Inferior parietal cortex (tissue), 1 donor: ENCODE results near the gene ST6GALNAC1.
"Not testable (repeated sequence)": the region's sequence is repeated elsewhere in the genome, so short reads cannot be mapped to it uniquely, and the experiment has no call there.

Source experiments
- DNase-seq: peaks from one replicate; pipeline ENCODE4 v3.0.0-alpha.2; 2016; ENCODE audit errors: extremely low spot score

The ST6GALNAC1 gene

DNA sequence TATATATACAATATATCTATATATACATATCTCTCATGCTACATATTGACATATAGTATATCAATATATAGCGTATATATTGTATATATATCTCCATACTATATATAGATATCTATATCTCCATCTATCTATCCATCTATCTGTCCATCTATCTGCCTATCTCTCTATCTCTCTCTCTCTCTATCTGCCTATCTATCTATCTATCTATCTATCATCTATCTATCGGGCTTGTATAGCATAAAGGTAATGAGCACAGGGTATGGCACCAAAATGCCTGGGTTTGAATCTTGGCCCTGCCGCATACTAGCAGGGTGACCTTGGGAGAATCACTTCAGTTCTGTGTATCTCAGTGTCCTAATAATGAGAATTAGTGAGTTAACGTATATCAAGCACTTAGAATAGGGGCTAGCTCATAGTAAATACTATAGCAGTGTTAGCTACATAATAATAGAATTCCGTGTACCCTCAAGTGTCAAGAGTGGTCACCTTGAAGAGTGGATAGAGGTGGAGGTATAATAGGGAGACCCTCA is 1.5 kb downstream of the ST6GALNAC1 start:
- no peak for DNase-seq

DNA sequence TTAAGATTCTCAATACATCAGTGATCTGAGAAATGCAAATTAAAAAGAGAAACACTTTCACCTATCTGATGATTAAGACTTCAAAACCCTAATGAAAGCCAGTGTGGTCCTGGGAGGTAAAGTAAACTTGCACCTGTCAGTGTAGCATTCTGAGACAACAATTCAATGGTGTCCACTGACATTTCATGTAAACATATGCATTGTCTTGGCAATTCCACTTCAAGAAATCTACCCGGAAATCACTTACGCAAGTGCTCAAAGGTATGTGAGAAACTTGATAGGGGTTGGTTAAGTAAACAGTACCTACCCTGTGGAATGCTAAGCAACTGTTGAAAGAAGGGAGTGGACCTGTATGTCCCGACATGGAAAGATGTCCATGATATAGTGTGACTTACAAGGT is 2.1 kb downstream of the ST6GALNAC1 start:
- no peak for DNase-seq

DNA sequence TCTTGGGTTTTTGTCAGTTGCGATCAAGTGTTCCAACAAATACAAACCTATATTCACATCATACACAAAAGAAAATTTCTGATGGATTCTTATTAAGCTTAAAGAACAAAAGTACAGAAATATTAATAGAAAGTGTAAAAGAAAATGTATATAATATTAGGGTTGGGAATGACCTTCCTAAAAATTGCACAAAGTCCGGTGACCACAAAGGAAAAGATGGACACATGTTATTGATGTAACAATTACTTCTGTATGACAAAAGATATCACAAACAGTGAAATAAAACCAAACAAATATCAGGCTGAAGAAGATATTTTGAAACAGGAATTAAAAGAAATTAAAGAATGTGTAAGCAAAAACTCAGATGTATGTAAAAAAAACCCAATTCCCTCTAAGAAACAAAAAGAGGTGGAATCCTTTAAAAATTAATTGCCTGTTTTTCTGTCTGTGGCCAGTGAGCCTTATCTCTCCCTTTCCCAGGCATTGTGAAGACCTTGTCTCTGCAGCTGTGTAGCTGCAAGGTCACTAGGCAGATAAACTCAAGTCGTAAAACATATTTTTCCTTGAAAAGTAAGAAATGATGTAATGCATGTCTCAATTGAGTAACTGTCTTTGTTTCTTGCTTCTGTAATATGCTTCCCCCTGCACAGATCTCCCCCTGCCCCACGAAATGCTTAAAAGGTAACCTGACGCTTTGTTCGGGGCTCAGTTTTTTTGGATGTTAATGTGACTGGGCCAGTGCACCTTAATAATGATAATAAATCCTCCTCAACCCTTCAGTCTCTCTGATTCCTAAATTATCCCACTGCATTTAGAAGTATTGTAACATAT is 2.8 kb downstream of the ST6GALNAC1 start:
- no peak for DNase-seq

DNA sequence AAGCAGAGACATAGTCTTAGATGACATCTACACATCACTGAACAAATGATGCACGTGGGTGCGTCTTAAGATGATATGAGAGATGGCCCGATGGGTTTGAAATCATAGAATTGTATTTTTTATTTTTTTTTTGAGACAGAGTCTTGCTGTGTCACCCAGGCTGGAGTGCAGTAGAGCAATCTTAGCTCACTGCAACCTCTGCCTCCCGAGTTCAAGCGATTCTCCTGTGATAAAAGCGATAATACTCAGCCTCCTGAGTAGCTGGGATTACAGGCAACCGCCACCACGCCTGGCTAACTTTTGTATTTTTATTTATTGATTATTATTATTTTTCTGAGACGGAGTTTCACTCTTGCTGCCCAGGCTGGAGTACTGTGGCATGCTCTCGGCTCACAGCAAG is 5.3 kb downstream of the ST6GALNAC1 start:
- no peak for DNase-seq

DNA sequence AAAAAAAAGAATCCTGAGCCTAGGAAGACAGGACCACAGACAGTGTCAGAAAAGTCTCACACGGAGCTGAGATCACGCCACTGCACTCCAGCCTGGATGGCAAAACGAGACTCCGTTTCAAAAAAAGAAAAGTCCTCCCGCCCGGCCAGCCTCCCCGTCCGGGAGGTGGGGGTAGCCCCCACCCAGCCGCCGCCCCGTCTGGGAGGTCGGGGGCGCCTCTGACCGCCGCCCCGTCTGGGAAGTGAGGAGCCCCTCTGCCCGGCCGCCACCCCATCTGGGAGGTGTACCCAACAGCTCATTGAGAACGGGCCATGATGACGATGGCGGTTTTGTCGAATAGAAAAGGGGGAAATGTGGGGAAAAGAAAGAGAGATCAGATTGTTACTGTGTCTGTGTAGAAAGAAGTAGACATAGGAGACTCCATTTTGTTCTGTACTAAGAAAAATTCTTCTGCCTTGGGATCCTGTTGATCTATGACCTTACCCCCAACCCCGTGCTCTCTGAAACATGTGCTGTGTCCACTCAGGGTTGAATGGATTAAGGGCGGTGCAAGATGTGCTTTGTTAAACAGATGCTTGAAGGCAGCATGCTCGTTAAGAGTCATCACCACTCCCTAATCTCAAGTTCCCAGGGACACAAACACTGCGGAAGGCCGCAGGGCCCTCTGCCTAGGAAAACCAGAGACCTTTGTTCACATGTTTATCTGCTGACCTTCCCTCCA is 6.9 kb downstream of the ST6GALNAC1 start:
- not testable (repeated sequence) for DNase-seq

DNA sequence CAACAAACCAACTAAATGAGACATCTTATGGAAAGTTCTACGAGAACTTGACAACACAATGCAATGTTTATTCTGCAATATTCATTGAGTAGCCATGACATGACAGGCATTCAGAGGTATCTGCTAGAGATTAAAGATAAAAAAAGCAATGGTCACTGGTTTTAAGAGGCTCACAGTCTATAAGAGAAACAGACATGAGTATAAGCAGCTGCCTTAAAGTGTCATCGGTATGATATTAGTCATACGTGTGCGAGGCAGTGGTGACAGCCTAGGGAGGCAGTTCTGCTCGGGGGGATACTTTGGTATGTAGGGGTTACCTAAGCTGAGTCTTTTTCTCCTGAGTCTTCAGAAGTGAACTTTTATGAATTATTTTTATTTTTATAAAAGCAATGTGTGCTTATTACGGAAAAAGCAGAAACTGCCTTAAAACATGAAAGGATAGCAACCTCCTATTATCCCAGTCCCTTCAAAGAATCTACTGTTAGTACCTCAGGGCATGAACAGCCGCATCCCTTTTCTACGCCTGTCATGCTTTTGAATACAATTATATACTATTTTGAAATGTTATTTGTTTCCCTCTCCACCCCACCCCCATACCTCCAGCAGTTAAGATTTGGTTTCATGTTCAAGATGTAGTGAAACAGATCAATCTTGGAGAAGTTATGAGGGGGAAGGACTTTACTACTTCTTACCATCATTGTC is 7.7 kb downstream of the ST6GALNAC1 start:
- no peak for DNase-seq

DNA sequence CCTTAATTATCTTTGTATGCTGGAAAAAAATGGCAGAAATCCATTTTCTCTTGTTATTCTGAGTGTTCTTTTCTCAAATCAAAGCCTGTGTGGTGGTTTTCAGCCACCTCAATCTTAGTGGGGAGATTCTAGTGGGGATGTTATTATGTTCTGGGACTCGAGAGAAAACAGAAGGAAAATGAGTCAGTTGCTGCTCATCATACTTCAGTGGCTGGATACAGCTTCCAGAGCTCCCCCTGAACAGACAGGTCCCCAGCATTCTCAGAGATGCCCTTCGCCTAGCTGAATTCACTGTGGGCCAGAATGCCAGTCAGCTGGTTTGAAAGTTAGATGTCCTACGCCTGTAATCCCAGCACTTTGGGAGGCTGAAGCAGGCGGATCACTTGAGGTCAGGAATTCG is 8.5 kb downstream of the ST6GALNAC1 start:
- no peak for DNase-seq

DNA sequence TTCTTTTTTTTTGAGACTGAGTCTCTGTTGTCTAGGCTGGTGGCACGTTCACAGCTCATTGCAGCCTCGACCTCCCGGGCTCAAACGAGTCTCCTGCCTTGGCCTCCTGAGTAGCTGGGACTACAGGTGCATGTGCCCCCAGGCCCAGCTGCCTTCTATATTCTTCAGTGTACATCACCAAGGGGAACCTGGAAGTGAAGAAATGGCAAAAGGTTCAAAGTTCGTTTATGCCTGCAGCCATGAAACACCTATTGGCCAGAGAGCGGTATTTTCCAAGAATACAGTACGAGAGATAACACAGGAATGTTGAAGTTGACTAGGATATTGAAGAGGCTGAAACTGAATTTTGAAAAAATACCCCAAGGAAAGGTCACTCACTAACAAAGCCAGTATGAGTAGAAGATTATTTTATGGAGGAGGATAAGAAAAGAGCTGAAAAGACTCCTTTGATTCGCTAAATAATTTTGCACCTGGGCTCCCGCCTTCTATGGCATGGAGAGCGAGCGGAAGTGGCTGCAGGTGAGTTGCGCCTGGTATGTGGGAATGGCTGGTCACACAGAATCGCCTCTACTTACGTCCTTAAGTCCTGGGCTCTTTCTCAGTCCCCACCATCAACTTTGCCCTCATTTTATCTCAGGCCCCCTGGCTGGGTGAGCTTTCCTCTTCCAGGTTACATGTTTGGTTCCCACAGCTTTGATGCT is 9.8 kb downstream of the ST6GALNAC1 start:
- no peak for DNase-seq

DNA sequence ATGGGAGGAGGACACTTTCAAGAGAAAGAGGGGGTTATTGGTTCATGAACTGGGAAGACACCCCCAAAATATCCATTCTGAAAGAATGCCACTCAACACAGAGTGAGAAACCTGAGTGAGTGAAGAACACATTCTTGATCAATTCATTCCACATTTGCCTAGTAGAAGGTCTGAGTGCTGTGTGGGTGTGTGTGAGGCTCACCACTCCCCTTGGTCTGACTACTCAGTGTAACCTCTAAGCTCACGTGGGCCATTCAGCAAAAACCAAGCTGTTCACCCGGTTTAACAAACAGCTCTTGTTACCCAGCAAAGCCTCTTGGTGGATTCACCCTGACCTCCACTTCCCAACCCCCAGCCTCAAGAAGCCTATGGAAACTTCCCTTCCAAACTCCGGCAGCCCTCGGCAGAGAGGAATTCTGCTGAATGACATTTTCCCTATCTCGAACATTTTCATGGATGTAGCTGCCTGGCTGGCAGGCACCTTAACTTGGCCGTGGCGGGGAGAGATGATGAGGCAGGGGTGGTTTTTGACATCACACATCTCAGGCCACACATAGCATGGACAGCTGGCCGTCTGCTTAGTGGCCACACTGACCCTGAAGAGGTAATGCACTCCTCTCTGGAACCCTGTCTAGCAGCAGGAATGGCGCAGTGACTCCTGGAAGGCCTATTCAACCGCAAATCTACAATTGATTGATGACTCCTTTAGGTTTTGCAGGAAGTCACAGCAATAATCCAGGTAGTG is 11.6 kb downstream of the ST6GALNAC1 start:
- DNase-seq, result no peak

DNA sequence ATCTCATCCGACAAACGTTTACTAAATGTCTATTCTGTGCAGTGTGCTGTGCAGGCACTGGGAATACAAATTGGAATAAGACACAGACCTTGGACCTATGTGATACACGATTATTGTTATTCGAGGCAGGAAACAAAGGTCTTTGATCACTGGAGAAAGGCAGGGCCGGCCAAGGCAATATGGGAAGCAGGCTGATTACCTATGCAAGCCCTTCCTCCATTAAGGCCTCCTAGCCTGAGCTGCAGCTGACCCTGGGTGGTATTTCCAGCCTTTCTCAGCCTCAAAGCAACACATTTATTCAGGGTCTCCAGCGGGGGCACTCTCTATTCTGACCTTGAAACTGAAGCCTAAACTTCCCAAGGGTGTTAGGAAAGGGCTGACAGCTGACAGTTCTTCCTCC is 13.4 kb downstream of the ST6GALNAC1 start:
- no peak for DNase-seq

DNA sequence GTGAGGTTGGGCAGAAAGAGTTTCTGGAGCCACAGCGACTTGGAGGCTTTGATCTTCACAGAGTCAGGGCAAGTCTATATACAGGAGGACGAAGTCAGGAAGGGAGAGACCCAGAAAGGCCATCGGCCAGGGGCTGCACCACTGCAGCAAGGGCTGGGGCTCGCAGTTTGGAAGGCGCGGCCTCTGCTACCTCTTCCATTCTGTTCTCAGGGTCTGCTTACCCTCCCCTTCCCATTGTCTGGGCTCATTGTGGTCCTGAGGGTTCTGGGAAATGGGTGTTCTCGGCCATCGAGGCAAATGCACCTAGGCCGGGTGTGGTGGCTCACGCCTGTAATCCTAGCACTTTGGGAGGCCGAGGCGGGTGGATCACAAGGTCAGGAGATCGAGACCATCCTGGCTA is 16.0 kb downstream of the ST6GALNAC1 start:
- no peak for DNase-seq

DNA sequence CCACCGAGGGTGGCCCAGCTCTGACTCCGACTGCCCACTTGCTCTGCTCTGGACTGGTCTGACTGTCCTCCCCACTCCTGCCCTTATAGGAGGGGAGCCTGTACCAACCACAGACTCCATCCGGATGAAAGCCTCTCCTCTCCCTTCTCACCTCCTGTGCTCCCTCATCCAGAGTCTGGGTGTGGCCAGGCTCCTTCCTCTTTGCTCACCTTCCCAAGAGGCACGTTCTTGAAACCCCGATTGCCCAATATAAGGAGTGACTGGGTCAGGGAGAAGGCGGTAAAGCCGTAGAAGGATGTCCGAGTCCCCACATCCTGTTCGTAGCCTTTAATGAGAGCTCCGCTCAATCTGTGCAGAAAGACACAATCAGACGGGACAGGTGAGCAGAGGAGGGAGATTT is 17.1 kb downstream of the ST6GALNAC1 start:
- DNase-seq, result no peak

DNA sequence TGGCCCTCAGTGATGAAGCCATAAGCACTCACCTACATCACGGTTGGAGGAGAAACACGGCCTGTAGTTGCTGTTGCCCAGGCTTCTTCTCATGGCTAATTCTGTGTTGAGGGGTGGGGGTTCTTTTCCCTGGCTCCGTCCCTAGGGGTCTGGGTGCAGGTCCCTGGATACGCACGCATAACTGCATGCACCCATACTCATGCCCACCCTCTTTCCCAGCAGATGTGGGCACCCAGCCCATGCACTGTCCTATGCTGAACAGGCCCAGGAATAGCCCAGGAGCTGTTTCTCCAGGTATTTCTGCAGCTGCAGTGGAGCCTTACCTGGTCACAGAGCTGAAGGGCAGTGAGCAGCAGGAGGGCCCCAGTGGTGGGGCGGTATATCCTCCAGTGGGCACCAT is 18.1 kb downstream of the ST6GALNAC1 start:
- DNase-seq, result no peak

DNA sequence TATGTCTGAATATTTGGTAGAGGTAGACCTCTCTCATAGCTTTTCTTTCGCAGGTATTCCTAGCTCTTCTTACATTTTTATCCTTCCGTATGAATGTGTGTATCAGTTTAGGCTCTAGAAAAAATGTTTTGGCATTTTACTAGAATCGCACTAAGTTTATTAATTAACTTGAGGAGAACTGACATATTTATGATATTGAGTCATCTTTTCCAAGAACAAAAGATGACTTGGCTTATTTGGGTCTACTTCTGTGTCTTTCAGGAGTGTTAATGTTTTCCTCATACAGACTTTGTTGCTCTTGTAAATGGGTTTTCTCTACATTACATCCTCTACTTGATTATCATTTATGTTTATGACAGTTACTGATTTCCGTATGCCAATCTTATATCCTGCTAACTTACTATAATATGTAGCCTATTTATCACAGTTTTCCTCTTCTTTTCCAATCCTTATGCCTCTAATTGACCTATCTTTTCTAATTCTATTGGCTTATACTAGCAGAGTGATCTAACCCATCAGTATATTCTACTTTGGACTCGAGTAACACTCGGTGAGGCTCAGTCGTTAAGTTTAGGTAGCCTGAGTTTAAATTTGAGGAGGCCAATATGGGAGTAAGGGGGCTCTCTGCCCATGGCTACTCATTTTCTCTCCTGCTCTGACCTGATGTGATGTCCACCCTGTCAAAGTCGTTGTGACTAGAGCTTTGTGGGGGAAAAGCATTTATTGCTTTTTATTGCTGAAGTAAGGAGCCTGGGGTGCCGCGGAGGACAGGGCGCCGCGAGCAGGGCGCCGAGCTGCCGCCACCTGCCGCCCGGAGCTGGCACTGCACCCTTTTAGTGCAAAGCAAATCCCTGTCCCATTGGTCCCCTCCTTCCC is 20.0 kb downstream of the ST6GALNAC1 start:
- DNase-seq, result peak; percentile 67

DNA sequence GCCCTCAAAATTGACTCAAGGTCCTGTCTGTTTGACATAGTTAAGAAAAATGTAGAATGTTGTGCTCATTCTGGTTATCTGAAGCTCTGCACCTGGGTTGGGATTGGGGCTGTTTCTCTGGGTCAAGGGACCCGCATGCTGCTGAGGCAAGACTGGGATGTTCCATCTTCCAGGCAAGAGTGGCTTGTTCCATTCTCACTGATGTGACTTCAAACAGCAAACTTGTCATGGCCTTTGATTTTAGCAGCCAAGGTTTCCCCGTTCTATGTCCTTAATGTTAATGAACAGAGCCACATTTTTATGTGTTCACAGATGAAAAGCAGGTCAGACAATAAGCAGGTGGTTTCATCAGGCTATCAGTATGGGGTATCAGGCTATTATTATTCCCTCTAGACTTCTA is 25.7 kb downstream of the ST6GALNAC1 start:
- DNase-seq, result no peak

DNA sequence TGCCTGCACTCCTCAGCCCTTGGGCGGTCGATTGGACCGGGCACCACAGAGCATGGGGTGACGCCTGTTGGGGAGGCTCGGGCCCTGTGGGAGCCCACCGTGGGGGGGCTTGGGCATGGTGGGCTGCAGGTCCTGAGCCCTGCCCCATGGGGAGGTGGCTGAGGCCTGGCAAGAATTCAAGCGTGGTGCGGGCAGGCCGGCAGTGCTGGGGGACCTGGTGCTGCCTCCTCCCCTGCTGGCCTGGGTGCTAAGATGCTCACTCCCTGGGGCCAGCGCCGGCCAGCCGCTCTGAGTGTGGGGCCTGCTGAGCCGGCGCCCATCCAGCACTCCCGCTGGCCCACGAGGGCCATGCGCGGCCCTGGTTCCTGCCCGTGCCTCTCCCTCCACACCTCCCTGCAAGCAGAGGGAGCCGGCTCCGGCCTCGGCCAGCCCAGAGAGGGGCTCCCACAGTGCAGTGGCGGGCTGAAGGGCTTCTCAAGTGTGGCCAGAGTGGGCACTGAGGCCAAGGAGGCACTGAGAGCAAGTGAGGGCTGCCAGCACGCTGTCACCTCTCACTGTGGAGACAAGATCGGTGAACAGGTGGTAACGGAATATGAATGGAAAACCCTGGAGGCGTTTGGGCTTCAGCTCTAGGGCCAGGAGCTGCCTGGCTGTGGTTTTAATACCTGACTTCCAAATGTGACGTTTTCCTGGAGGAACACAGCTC is 28.5 kb downstream of the ST6GALNAC1 start:
- no peak for DNase-seq

DNA sequence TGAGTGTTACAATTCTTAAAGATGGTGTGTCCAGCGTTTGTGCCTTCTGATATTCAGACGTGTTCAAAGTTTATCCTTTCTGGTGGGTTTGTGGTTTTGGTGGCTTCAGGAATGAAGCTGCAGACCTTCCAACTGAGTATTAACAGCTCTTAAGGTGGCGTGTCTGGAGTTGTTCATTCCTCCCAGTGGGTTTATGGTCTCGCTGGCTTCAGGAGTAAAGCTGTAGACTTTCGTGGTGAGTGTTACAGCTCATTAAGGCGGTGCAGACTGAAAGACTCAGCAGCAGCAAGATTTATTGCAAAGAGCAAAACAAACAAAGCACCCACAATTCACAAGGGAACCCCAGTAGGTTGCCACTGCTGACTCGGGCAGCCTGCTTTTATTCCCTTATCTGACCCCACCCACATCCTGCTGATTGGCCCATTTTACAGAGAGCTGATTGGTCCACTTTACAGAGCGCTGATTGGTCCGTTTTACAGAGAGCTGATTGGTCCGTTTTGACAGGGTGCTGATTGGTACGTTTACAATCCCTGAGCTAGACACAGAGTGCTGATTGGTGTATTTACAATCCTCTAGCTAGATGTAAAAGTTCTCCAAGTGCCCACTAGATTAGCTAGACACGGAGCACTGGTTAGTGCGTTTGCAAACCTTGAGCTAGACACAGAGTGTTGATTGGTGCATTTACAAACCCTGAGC is 29.3 kb downstream of the ST6GALNAC1 start:
- not testable (repeated sequence) for DNase-seq

DNA sequence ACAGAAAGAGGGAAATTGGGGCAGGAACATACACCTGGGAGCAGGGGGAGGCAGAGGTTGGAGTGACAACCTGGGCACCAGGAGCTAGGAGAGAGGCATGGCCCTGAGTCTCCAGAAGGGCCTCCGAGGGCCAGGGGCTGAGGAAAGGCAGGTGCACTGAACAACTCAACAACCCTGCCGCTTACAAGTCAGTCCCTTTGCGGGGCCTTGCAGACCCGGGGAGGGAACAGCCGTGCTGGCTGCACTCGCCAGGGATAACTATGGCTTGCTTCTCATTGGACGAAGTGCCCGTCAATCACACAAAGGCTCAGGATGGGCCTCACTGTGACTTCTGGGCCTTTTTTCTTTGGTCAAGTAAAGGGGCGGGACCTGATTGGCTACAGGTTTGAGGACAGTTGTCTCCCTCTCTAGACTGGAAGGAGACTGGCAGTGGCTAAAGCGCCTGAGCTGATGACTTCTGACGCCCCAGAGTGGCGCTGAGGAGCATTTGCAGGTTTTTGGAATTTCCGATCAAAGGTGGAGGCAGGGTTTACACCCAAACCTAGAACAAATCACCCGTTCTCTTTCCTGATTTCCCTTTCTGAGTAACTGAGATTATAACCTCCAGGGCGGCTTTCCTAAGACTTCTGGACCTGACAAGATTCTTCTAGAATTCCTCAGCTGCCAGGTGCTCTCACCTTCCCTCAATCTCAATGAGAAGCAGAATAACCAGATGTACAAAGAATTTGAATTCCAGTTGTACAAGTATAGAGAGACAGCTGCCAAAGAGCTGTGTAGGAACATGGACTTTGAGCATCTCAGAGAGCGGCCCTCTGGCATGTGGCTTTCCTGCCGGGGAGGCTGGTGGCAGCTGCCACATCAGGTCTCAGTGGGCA is 30.3 kb downstream of the ST6GALNAC1 start:
- DNase-seq, result no peak
